ENCODE data around the gene DCDC1. TPM values are rescaled to one million over a fixed set of nuclear protein-coding genes. Genes with fewer than 3 reads are reported as not detected.

The DCDC1 gene
- not detected for polyA plus RNA-seq (2012; ENCODE audit: insufficient read length, low read depth)

- TF ChIP-seq TAF1 (IDR thresholded peaks at IDR 0.05; ENCODE audit: borderline replicate concordance, insufficient read depth, low read length) = peak; percentile 84
- TF ChIP-seq REST (IDR thresholded peaks at IDR 0.05; ENCODE audit: insufficient read depth in 1 of 2, low read depth in 2 of 2, low read length in 2 of 2) = 0 out of 4 replicates have a peak, but pooled peaks of 1 of the 2 experiments have one; percentile 44
- peak; percentile 94 for TF ChIP-seq POLR2AphosphoS5 (IDR thresholded peaks at IDR 0.05; ENCODE audit: low read depth, low read length)
- TF ChIP-seq SIN3A (IDR thresholded peaks at IDR 0.05; ENCODE audit: borderline replicate concordance, insufficient read depth, low read length) = peak; percentile 89; the same call in 1 of the 2 replicates
- TF ChIP-seq FOXP2 (optimal IDR thresholded peaks at IDR 0.05; ENCODE audit: borderline replicate concordance, extremely low read depth, extremely low read length, insufficient read depth) = peak; percentile 93
Measured at GRCh38 chr11:31369348-31370329, at the start of gene DCDC1, which contains the start of gene DNAJC24. Gene DCDC1 (minus strand): TSS chr11:31369739. CDS start chr11:31328280, 41,459 bp downstream. Gene DNAJC24 (plus strand): TSS chr11:31369860. CDS start chr11:31370749, 889 bp downstream.

GRCh38 chr11:31419138-31419537, 49.6 kb upstream of the DCDC1 start:
- TF ChIP-seq POLR2AphosphoS5 (IDR thresholded peaks at IDR 0.05; ENCODE audit: low read depth, low read length) (no peak), FOXP2 (optimal IDR thresholded peaks at IDR 0.05; ENCODE audit: borderline replicate concordance, extremely low read depth, extremely low read length, insufficient read depth) (no peak)

GRCh38 chr11:31417816-31418215, 48.3 kb upstream of the DCDC1 start:
- no peak for TF ChIP-seq SIN3A (IDR thresholded peaks at IDR 0.05; ENCODE audit: borderline replicate concordance, insufficient read depth, low read length)
- TF ChIP-seq POLR2AphosphoS5 (IDR thresholded peaks at IDR 0.05; ENCODE audit: low read depth, low read length) = no peak
- no peak for TF ChIP-seq FOXP2 (optimal IDR thresholded peaks at IDR 0.05; ENCODE audit: borderline replicate concordance, extremely low read depth, extremely low read length, insufficient read depth)
- no peak for TF ChIP-seq TAF1 (IDR thresholded peaks at IDR 0.05; ENCODE audit: borderline replicate concordance, insufficient read depth, low read length)
- no peak for TF ChIP-seq REST (IDR thresholded peaks at IDR 0.05; ENCODE audit: insufficient read depth in 1 of 2, low read depth in 2 of 2, low read length in 2 of 2)

- TF ChIP-seq POLR2AphosphoS5 (IDR thresholded peaks at IDR 0.05; ENCODE audit: low read depth, low read length) = no peak
- no peak for TF ChIP-seq SIN3A (IDR thresholded peaks at IDR 0.05; ENCODE audit: borderline replicate concordance, insufficient read depth, low read length)
- no peak for TF ChIP-seq FOXP2 (optimal IDR thresholded peaks at IDR 0.05; ENCODE audit: borderline replicate concordance, extremely low read depth, extremely low read length, insufficient read depth)
- no peak for TF ChIP-seq TAF1 (IDR thresholded peaks at IDR 0.05; ENCODE audit: borderline replicate concordance, insufficient read depth, low read length)
Measured at GRCh38 chr11:31417357-31417756, 47.8 kb upstream of the DCDC1 start.

- TF ChIP-seq REST (IDR thresholded peaks at IDR 0.05; ENCODE audit: insufficient read depth in 1 of 2, low read depth in 2 of 2, low read length in 2 of 2) (no peak), SIN3A (IDR thresholded peaks at IDR 0.05; ENCODE audit: borderline replicate concordance, insufficient read depth, low read length) (no peak)
Measured at GRCh38 chr11:31415435-31415834, 45.9 kb upstream of the DCDC1 start.

GRCh38 chr11:31414338-31414737, 44.8 kb upstream of the DCDC1 start:
- TF ChIP-seq TAF1 (IDR thresholded peaks at IDR 0.05; ENCODE audit: borderline replicate concordance, insufficient read depth, low read length) (no peak), SIN3A (IDR thresholded peaks at IDR 0.05; ENCODE audit: borderline replicate concordance, insufficient read depth, low read length) (no peak), REST (IDR thresholded peaks at IDR 0.05; ENCODE audit: insufficient read depth in 1 of 2, low read depth in 2 of 2, low read length in 2 of 2) (no peak), FOXP2 (optimal IDR thresholded peaks at IDR 0.05; ENCODE audit: borderline replicate concordance, extremely low read depth, extremely low read length, insufficient read depth) (no peak), POLR2AphosphoS5 (IDR thresholded peaks at IDR 0.05; ENCODE audit: low read depth, low read length) (no peak)

All from PFSK-1 (cell line).